Heart left ventricle (tissue), 13 donors: ENCODE measurements around the gene THADA.

ENCODE experiments used
- POLR2A ChIP-seq, 2 donors: fragments of 450-650 bp; IDR thresholded peaks; one replicate each; pipeline ENCODE4 v1.6.1; 2017; ENCODE audit warnings: antibody characterized with exemption in 2 of 2, mild to moderate bottlenecking in 2 of 2, moderate library complexity in 2 of 2
- TF ChIP-seq, protein P1 (sequence below), 12 donors: fragments of 200-600 bp; sonication (generic) in 4 of 12; IDR thresholded peaks; one replicate each; pipeline versions ENCODE4 v1.5.0 to v1.8.0; 2018 to 2022; ENCODE audit warnings: antibody characterized with exemption in 12 of 12, mild to moderate bottlenecking in 5 of 12
- donor health status: ischemic (EF 13 %, LVEDD 7.1; RV severe dilation, severe dysfunction).
- donor health status: DM: no; HTN: yes; CAD: no.
- donor health status: DM: no; HTN: no; CAD: no.
- donor health status: ischemic (EF 25% LVEDD 6.9; RV normal size, moderate dysfunction).
- donor health status: ischemic (EF 25% LVEDD 5.7; RV mildly dilated, moderate dysfunction).
- donor health status: ischemic (EF 35%, LVEDD 5.7; RV mildly dilated, moderate dysfunction).
- donor health status: nonischemic (EF 11% LVEDD 7.7; RV severe dilation, severe dysfunction).
- donor health status: DM: yes; HTN: yes; CAD: no.
- donor health status: PGD.
- donor health status: ischemic (EF 29% LVEDD 5.4; RV normal size, mild dysfunction).
- donor health status: nonischemic (EF 23%, LVEDD 6.1; RV moderate dilation, normal function).

- TF ChIP-seq, protein P1, sequence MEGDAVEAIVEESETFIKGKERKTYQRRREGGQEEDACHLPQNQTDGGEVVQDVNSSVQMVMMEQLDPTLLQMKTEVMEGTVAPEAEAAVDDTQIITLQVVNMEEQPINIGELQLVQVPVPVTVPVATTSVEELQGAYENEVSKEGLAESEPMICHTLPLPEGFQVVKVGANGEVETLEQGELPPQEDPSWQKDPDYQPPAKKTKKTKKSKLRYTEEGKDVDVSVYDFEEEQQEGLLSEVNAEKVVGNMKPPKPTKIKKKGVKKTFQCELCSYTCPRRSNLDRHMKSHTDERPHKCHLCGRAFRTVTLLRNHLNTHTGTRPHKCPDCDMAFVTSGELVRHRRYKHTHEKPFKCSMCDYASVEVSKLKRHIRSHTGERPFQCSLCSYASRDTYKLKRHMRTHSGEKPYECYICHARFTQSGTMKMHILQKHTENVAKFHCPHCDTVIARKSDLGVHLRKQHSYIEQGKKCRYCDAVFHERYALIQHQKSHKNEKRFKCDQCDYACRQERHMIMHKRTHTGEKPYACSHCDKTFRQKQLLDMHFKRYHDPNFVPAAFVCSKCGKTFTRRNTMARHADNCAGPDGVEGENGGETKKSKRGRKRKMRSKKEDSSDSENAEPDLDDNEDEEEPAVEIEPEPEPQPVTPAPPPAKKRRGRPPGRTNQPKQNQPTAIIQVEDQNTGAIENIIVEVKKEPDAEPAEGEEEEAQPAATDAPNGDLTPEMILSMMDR (IDR thresholded peaks at IDR 0.05), result no peak
- TF ChIP-seq POLR2A (IDR thresholded peaks at IDR 0.05), result no peak
Measured at GRCh38 chr2:43278564-43279220, 317.1 kb downstream of the THADA start.
